HG03196 (cell line): ENCODE data around the gene GPR78.
"Not testable (repeated sequence)": the region's sequence is repeated elsewhere in the genome, so short reads cannot be mapped to it uniquely, and the experiment has no call there.

Source experiments
- ATAC-seq: cut with Tn5 transposase; IDR thresholded peaks from one replicate; pipeline ENCODE4 v1.9.1; 2021; ENCODE audit not compliant: unreplicated experiment

The GPR78 gene

DNA sequence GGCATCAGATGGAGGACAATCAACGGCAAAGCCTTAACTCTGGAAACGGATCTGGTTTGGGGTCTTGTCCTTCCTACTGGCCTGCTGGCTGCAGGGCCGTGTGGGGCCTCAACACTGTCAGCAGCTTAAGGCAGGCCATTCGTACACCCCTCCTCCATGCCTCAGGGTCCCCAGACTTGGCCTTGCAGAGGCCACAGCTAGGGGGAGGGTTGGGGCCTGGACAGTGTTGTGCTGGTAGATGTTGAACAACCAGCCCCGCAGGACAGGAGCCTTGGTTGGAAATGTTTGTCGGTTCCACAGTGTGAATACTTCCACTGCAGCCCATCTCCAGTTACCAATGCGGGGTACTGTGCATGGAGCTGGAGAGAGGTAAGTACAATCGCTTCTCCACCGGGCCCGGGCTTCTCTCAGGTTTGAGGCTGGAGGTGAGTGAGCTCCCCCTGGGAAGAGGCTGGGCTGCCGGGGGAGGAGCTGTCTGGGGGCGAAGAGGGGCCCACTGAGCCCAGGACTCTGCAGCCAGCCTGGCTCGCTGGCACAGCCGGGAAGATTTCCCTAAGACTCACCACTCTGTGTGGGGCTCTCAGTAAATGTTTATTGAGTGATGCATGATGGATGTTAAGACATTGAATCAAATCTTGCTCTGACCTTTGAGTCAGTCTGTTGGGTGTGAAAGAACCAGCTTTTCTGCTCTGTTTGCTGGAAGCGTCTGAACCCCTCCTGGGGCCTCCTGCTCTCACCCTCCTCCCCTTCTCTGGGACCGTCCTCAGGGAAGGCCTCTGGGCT, 19.7 kb upstream of the GPR78 start:
- ATAC-seq, result no peak

DNA sequence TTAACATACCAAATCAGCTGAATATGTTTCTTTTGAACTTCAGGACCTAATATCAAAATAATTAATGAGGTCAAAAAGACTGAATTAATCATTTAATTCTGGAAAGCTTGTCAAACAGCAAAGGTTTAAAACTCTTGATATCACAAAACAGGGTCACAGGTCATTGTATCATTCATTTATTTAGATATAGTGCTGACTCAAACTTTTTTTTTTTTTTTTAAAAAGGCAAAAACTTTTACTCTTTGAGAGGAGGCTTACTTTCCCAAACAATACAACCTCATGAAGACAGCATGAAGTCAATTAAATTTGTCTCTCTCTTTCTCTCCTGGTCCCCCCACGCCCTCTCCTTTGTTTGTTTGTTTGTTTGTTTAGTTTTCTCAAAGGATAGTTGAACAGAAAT, 15.6 kb upstream of the GPR78 start:
- no peak for ATAC-seq

- no peak for ATAC-seq
Measured at GRCh38 chr4:8568068-8568668, 12.0 kb upstream of the GPR78 start.

- ATAC-seq, result no peak
Measured at GRCh38 chr4:8570201-8570600, 10.0 kb upstream of the GPR78 start.

GRCh38 chr4:8571702-8572685, 8.2 kb upstream of the GPR78 start:
- ATAC-seq, result no peak

DNA sequence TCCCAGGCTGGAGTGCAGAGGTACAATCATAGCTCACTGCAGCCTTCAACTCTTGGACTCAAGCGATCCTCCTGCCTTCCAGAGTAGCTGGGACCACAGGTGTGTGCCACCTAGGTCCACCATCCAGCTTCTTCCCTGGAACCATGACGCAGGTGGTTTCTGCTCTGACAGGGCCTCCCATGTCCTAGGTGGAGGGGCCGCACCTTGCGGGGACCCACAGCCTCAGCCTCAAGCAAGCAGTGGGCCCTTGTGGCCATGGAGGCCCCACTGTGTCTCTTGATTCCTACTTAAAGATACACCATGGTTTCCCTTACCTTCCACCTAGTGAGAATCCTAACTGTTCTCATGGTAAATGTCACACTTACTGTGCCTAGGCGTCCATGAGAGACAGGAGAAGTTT, 6.9 kb upstream of the GPR78 start:
- no peak for ATAC-seq

DNA sequence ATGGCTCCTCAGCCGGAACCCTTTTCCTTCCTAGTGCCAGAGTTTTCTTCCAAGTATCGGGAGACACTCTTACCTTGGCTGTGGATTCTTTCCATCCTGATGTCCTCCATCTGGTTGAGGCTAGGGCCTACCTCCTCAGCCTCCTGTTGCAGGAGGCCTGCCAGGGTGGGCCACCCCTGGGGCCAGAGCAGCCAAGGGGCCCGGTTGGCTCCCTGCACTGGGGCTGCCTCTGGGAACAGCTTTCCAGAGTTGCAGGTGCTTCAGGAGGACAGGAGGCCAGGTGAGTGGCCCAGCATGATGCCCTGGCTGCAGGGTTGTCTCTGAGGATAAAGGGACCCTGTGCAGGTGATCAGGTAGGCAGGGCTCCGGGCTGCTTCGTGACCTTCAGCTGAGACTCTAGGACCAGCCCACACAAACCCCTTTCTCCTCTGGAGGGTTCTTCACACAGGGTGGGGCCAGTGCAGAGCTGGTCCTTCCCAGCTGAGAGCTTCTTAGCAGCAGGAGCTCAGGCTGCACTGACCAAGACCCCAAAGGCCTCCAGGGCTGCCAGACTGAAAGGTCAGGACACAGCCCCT, 5.3 kb upstream of the GPR78 start:
- no peak for ATAC-seq

GRCh38 chr4:8575457-8575856, 4.7 kb upstream of the GPR78 start:
- no peak for ATAC-seq

DNA sequence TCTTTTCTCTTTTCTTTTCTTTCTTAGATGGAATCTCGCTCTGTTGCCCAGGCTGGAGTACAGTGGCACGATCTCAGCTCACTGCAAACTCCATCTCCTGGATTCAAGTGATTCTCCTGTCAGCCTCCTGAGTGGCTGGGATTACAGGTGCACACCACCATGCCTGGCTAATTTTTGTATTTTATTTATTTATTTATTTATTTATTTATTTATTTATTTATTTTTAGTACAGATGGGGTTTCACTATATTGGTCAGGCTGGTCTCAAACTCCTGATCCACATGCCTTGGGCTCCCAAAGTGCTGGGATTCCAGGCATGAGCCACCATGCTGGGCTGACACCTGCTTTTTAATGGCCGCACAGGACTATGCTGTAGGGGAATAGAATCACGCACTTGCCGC, 3.6 kb upstream of the GPR78 start:
- not testable (repeated sequence) for ATAC-seq

GRCh38 chr4:8577046-8577445, 3.1 kb upstream of the GPR78 start:
- no peak for ATAC-seq

DNA sequence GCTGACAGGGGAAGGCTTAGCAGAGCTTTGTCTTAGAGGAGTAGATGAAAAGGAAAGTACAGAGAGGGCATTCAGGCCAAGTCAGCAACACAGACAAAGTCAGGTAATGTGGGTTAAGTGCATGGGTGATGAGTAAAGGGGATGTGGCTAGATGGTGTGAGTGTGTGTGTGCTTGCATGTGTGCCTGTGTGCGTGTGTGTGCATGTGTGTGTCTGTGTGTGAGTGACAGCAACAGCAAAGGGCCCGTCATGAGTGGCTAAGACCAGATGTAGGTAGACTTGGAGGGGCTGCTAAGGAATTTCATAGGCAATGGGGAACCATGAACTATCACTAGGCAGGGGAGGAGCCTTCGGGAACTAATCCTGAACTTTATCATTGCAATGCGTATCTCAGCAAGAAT, 2.2 kb upstream of the GPR78 start:
- ATAC-seq, result no peak

GRCh38 chr4:8578717-8579116, 1.5 kb upstream of the GPR78 start:
- no peak for ATAC-seq

GRCh38 chr4:8579526-8580320, 469 bp upstream of the GPR78 start:
- ATAC-seq, result no peak

GRCh38 chr4:8581094-8581861, 1.1 kb downstream of the GPR78 start:
- ATAC-seq, result no peak

DNA sequence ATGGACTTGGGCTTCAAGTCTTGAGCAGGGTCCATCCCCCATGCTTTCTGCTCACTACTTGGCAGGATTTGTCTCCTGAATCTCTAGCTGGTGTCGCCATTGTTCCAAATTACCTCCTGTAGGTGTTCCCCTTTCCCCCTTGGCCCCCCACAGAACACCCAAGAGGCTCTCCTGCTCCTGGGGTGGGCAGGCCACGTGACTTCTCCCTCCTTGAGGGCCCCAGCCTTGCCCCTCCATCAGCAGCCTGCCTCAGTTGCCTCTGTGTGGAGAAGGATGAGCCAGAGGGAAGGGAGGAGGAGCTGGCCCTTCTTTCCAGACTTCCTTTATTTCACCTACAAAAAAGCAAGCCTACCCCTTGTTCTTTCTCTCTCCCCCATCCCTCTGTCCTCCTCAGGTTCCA, 1.8 kb downstream of the GPR78 start:
- ATAC-seq, result no peak

DNA sequence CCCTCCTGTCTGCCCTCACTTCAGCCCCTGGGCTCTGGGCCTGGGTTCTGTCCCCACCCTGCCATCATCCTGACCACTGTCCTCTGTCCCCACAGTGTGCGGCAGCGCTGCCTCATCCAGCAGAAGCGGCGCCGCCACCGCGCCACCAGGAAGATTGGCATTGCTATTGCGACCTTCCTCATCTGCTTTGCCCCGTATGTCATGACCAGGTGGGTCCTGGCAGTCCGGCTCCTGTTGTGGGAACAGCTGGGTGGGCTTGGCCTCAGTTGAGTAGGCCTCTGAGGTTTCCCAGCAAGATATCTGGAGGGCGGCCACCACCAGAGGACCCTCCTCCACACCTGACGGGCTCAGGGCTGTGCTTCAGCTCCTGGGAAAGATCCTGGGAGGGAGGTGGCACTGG, 2.2 kb downstream of the GPR78 start:
- no peak for ATAC-seq

DNA sequence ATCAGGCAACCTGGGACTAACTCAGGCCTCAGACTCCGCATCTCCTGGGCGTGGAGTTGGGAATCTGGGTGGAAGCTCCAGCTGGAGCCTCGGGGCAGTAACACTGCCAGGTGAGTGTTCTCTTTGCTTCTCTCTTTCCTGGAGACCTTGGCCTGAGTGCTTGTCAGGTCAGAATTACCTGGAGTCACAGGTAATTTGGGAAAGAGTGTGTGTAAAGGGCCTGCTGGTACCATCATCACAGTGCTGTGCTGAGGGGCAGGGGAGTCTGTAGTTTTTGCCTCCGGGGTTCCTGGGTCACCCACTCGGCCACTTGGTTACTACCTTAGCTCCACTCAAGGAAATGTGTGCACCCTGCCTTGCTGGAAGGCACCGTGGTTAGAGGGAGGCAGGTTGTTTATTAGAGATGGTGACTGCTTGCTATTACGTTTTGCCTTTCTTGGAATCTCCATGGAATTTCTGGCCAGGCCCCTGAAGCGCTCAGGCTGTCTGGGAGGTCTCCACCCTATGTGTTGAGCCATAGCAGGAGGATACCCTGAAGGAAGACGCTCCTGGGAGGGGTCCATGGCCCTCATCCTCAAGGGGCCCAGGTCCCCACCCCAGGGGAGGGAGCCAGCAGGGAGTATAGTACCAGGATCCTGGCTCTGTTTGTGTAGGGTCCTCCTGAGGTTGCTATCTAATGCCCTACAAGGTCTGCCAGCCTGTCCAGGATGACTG, 2.9 kb downstream of the GPR78 start:
- ATAC-seq, result no peak

- no peak for ATAC-seq
Measured at GRCh38 chr4:8583655-8584025, 3.4 kb downstream of the GPR78 start.

- no peak for ATAC-seq
Measured at GRCh38 chr4:8585186-8585585, 5.0 kb downstream of the GPR78 start.
